Activated CD8-positive, alpha-beta memory T cell treated with anti-CD3 and anti-CD28 coated beads, Interleukin-2, amount 50 U/mL, for 24 hours (primary cell): ENCODE measurements around the gene FAT3.

Experiments used
- DNase-seq: peaks from one replicate; pipeline ENCODE4 v3.0.0-alpha.2; 2020; ENCODE audit errors: extremely low read depth

The FAT3 gene

DNA sequence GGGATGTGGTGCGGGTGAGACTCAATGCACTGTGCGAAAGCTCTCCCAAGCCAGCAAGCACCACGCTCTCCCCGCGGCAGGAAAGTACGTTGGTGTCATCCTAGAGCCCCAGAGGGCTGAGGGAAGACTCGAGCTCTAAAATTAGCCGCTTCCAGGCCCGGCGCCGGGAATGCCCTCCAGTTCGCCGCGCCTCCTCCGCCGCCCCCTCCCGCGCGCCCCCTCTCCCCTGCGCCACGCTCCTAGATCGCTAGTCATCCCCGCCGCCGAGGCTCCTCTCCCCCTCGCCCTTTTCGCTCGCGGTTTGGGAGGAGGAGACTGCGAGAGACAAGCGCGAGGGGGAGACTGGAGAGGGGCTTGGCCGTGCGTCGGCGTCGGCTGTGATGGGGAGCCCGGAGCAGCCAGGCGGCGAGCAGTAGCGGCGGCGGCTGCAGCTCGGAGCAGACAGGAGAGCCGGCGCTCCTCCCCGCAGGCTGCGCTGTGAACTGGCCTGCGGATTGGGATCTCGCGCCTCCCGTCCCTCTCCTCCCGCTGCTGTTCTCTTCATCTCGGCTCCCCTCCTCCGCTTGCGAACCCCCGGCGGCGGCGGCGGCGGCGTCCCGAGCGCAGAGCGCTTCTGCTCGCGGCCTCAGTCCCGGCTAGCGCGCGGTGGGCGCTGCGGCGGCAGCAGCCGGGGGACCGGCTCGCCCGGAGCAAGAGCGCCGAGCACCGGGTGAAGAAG, at the start of gene FAT3:
Gene FAT3 (plus strand): TSS at position 412 of the 718 bp plus-strand sequence. CDS start 127,295 bp downstream, outside the sequence.
- DNase-seq, result no peak

DNA sequence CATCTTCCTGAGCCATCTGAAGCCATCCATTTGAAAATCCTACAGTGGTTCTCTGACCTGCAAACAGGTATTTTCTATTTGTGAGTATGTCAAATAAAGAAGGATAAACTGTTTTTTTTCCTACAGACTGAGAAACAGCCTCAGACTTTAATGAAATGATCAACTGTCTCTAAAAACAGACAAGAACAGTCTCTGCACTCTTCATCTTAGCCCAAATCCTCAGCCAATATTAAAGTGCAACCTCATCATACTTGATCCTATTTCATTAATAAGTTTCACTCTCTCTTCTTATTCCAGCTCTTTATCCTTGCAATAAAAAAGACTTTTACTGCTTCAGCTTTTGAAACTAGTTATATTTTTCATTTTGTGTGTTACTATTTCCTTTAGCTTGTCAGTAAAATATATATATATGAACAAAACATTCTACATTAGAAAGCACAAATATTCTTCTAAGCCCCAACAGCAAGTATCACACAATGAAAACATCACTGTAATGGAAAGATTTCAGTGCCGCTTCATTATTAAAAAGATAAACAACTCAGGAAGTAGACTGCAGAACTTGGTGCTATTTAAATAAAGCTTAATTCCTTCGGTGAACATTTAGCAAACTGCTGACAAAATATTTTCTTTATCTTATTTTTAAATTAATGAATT, 45.5 kb upstream of the FAT3 start:
- DNase-seq, result no peak

DNA sequence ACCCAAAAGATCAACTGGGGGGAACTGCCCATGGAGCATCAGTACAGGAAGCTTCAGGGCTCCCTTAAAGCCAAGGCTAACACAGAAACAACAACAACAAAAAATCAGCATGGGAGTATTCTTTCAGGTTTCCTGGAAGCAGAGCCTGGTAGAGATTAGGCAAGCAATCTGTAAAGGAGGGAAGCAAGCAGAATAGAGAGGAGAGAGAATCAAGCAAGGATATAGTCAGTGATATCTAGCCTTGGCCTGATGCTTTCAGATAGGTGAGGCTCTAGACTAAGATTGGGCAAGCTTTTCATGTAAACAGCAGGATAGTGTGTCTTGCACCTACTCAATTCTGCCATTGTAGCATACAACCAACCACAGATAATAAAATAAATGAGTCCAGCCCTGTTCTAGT, 44.4 kb upstream of the FAT3 start:
- DNase-seq, result no peak

- no peak for DNase-seq
These were observed 43.9 kb upstream of the FAT3 start for GRCh38 chr11:92180664-92181251.

GRCh38 chr11:92190535-92191206, 33.9 kb upstream of the FAT3 start:
- no peak for DNase-seq

- DNase-seq, result no peak
These were observed 32.5 kb upstream of the FAT3 start for GRCh38 chr11:92192141-92192540.

- DNase-seq, result no peak
These were observed 26.4 kb upstream of the FAT3 start for GRCh38 chr11:92198268-92198667.

- no peak for DNase-seq
These were observed 24.6 kb upstream of the FAT3 start for GRCh38 chr11:92199991-92200390.

DNA sequence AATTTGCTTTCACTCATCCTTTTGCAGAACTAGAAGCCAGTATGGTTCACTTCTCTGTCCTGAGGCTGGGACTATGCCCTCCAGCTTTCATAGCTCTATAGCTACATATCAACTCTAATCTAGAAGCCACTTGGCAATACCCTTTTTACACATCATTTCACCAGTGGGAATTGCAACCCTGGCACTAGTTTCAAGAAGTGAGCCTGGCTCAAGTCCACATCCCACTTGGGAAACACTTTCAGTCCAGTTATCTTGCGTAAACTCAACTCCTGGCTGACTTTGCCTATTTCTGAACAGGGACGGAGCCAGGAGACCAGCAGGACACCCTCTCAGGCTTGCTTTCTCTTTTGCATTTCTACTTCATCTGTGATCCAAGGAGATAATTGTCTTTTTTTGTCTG, 19.9 kb upstream of the FAT3 start:
- no peak for DNase-seq

DNA sequence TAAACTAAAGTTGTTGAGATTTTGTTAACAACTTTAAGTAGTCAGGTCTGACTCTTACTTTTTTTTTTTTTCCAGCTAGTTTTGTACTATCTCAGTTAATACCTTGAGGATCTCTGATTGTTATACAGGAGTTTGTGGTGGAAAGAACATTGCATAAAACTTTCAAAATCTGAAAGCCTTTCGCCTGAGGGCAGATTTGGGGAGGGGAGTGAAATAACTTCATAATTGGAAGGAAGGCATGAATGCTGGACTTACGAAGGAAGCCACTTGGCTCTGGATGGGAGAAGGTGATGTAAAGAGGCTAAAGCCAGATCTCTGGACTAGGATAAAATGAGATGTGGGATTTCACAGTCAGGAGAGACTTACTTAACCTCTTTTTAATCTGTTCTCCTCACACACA, 18.2 kb upstream of the FAT3 start:
- no peak for DNase-seq

- DNase-seq, result no peak
These were observed 12.9 kb upstream of the FAT3 start for GRCh38 chr11:92211576-92212167.

GRCh38 chr11:92212530-92212929, 12.1 kb upstream of the FAT3 start:
- DNase-seq, result no peak

- no peak for DNase-seq
These were observed 7.8 kb upstream of the FAT3 start for GRCh38 chr11:92216789-92217188.

DNA sequence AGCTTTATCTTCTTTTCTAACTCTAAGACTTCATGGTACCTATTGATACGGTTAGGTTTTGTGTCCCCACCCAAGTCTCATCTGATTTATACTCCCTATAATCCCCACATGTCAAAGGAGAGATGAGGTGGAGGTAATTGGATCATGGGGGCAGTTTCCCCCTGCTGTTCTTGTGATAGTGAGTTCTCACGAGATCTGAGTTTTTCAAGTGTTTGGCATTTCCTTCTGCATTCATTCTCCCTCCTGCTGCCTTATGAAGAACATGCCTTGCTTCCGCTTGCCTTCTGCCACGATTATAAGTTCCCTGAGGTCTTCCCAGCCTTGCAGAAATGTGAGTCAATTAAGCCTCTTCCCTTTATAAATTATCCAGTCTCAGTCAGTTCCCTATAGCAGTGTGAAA, 5.1 kb upstream of the FAT3 start:
- DNase-seq, result no peak

GRCh38 chr11:92222701-92223100, 1.9 kb upstream of the FAT3 start:
- DNase-seq, result no peak

- DNase-seq, result no peak
These were observed 588 bp upstream of the FAT3 start for GRCh38 chr11:92224054-92224406.

- DNase-seq, result no peak
These were observed 528 bp downstream of the FAT3 start for GRCh38 chr11:92225125-92225567.

DNA sequence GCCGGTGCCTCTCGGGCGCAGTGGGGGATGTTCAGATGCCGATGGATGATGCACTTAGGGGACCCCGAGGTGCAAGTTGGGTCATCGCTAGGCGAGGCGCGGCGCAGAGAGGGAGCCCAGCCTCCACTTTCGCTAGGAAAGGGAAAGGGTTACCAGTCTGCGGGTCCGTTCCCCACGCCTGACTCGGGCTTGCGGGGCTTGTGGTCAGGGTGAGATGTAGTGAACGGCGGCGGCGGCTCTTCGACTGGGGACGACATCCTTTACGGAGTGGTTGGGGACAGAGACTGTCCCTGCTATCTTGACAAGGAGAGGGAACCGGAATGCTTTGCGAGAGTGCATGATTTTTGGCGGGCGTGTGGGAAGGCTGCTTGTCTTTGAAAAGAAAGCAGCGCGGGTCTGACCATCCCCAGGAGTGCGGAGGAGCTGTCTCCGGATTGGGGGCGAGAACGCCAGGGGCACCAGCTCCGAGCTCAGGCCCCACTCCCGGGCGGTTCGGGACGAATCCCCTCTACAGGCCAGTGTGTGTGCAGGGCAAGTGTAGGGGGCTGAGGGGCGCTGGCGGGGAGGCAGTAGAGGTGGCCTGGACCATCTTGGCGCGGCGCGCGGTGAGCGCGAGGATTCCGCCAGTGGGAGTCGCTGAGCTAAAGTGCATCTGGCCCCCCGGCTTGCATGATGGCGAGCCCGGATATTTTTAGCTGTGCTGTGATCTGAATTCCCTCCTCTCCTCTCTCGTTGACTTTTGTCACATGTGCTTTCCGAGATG, 1.1 kb downstream of the FAT3 start:
- no peak for DNase-seq

- DNase-seq, result no peak
These were observed 2.0 kb downstream of the FAT3 start for GRCh38 chr11:92226331-92227229.

- no peak for DNase-seq
These were observed 2.7 kb downstream of the FAT3 start for GRCh38 chr11:92227230-92227814.
